HEK293 (cell line): ENCODE data around the gene TCERG1L.

Experiments used
- CTCF ChIA-PET: fragments of 350-600 bp; formaldehyde crosslinking; extraction: SDS; loops from one replicate; lab custom pipeline; 2021; ENCODE audit warnings: antibody characterized with exemption; lab: Yijun Ruan, JAX
- POLR2A ChIA-PET: fragments of 300-600 bp; formaldehyde crosslinking; extraction: SDS; loops from one replicate; lab custom pipeline; 2020; ENCODE audit warnings: antibody characterized with exemption, inconsistent platforms; lab: Yijun Ruan, JAX
- H3K27ac ChIP-seq: fragments of 200-500 bp; sonication (Bioruptor generic); 2 replicates; pipeline ENCODE4 v1.5.1; 2014; ENCODE audit warnings: low read depth, low read length, control low read depth, inconsistent platforms; ENCODE audit errors: extremely low read depth
- H3K36me3 ChIP-seq, 2 experiments: fragments of 200-500 bp in 1 of 2; sonication (Bioruptor generic) in 1 of 2; 1 replicate in 1 of 2; 2 replicates in 1 of 2; pipeline ENCODE4 v1.5.1; 2014 to 2017; ENCODE audit warnings: inconsistent platforms in 2 of 2, low read length in 2 of 2; ENCODE audit not compliant: control insufficient read depth in 2 of 2, insufficient read depth in 1 of 2
- H3K4me1 ChIP-seq: fragments of 200-500 bp; sonication (Bioruptor generic); 2 replicates; pipeline ENCODE4 v1.5.1; 2014; ENCODE audit warnings: mild to moderate bottlenecking, low read length, inconsistent platforms; ENCODE audit not compliant: control insufficient read depth, insufficient read depth
- H3K4me3 ChIP-seq: 2 replicates; pipeline ENCODE4 v1.5.1; 2011; ENCODE audit warnings: low read depth, mild to moderate bottlenecking, control low read depth, low read length, moderate library complexity
- H3K9me3 ChIP-seq: fragments of 200-500 bp; sonication (Bioruptor generic); 2 replicates; pipeline ENCODE4 v1.5.1; 2014; ENCODE audit warnings: low read depth, low read length, inconsistent platforms; ENCODE audit not compliant: control insufficient read depth, insufficient read depth
- OVOL3 ChIP-seq: fragments of 450-650 bp; formaldehyde crosslinking; IDR thresholded peaks from 2 replicates; pipeline ENCODE4 v1.5.1; 2016; ENCODE audit warnings: missing biosample characterization, missing genetic modification characterization
- SALL2 ChIP-seq: fragments of 450-650 bp; formaldehyde crosslinking; IDR thresholded peaks from 2 replicates; pipeline ENCODE4 v1.5.0; 2017; ENCODE audit warnings: missing biosample characterization, mild to moderate bottlenecking, missing genetic modification characterization, borderline replicate concordance
- SETDB1 ChIP-seq: IDR thresholded peaks from one replicate; pipeline ENCODE4 v1.6.1; 2017; ENCODE audit warnings: mild to moderate bottlenecking, low read length, moderate library complexity, mixed read lengths; ENCODE audit not compliant: insufficient read length
- YY1 ChIP-seq: fragments of 450-650 bp; formaldehyde crosslinking; IDR thresholded peaks from 2 replicates; pipeline ENCODE4 v1.5.1; 2018; ENCODE audit warnings: missing biosample characterization, missing genetic modification characterization
- ZFHX2 ChIP-seq: fragments of 450-650 bp; formaldehyde crosslinking; conservative IDR thresholded peaks from 2 replicates; pipeline ENCODE4 v1.5.1; 2016; ENCODE audit warnings: missing biosample characterization, missing genetic modification characterization
- ZNF221 ChIP-seq: fragments of 450-650 bp; formaldehyde crosslinking; IDR thresholded peaks from 2 replicates; pipeline ENCODE4 v1.5.1; 2017; ENCODE audit warnings: missing biosample characterization, missing genetic modification characterization, borderline replicate concordance
- ZNF670 ChIP-seq: fragments of 450-650 bp; formaldehyde crosslinking; IDR thresholded peaks from 2 replicates; pipeline ENCODE4 v1.5.1; 2016; ENCODE audit warnings: missing biosample characterization, missing genetic modification characterization, low read depth
- ZNF76 ChIP-seq: fragments of 450-650 bp; formaldehyde crosslinking; IDR thresholded peaks from 2 replicates; pipeline ENCODE4; 2016; ENCODE audit warnings: low read depth, missing biosample characterization, missing genetic modification characterization, borderline replicate concordance
- ZNF792 ChIP-seq: fragments of 450-650 bp; formaldehyde crosslinking; IDR thresholded peaks from 2 replicates; pipeline ENCODE4 v1.5.1; 2016; ENCODE audit warnings: missing biosample characterization, missing genetic modification characterization
- ZSCAN30 ChIP-seq: fragments of 450-650 bp; IDR thresholded peaks from 2 replicates; pipeline ENCODE4 v1.5.1; 2018; ENCODE audit warnings: missing biosample characterization, mild to moderate bottlenecking, missing genetic modification characterization, moderate library complexity
- TF ChIP-seq, protein P1 (sequence below): fragments of 450-650 bp; formaldehyde crosslinking; IDR thresholded peaks from 2 replicates; pipeline ENCODE4 v1.5.1; 2016; ENCODE audit warnings: missing biosample characterization, missing genetic modification characterization
- TF ChIP-seq, protein P2 (sequence below): fragments of 450-650 bp; formaldehyde crosslinking; IDR thresholded peaks from 2 replicates; pipeline ENCODE4 v1.5.1; 2016; ENCODE audit warnings: missing biosample characterization, missing genetic modification characterization
- TF ChIP-seq, protein P3 (sequence below): fragments of 450-650 bp; formaldehyde crosslinking; IDR thresholded peaks from 2 replicates; pipeline ENCODE4 v1.5.1; 2016; ENCODE audit warnings: missing biosample characterization, missing genetic modification characterization, low read depth
- TF ChIP-seq, protein P4 (sequence below): sonication (generic); formaldehyde crosslinking; IDR thresholded peaks from 2 replicates; pipeline ENCODE4 v1.8.1; 2022; ENCODE audit warnings: mild to moderate bottlenecking, moderate library complexity, missing genetic modification reagents
- TF ChIP-seq, protein P5 (sequence below): fragments of 450-650 bp; formaldehyde crosslinking; IDR thresholded peaks from 2 replicates; pipeline ENCODE4 v1.5.1; 2016; ENCODE audit warnings: missing biosample characterization, missing genetic modification characterization, borderline replicate concordance
- TF ChIP-seq, protein P6 (sequence below): fragments of 450-650 bp; IDR thresholded peaks from 2 replicates; pipeline ENCODE4 v1.5.1; 2018; ENCODE audit warnings: missing biosample characterization, missing genetic modification characterization

Gene TCERG1L

DNA sequence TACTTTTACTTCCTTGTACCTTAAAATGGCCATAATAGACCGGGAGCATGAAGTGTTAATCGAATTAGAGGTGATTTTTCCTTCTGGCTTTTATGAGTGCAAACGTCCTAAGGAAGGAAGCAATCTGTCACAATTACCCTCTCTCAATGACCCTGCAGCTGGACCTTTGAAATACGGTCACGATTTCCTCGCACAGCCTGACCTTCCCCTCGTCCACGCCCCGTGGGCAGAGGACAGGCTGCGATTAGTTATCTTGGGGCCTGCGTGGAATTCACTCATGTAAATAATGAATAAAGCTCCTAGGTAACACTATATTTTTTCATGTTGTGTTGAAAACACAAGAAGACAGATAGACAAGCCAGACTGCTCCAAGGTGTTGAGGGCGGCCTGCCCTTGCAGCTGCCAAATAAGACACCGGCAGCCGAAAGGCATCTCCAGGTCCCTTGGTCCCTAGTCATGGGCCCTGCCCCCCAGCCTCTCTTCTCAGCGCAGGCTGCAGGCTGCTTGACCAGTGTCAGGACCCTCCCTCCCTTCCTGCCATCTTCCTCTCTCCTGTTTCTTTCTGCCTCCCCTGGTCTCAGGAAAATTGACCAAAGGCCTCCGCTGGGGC lies 199.9 kb downstream of the TCERG1L start (continued):
- TF ChIP-seq, protein P1, sequence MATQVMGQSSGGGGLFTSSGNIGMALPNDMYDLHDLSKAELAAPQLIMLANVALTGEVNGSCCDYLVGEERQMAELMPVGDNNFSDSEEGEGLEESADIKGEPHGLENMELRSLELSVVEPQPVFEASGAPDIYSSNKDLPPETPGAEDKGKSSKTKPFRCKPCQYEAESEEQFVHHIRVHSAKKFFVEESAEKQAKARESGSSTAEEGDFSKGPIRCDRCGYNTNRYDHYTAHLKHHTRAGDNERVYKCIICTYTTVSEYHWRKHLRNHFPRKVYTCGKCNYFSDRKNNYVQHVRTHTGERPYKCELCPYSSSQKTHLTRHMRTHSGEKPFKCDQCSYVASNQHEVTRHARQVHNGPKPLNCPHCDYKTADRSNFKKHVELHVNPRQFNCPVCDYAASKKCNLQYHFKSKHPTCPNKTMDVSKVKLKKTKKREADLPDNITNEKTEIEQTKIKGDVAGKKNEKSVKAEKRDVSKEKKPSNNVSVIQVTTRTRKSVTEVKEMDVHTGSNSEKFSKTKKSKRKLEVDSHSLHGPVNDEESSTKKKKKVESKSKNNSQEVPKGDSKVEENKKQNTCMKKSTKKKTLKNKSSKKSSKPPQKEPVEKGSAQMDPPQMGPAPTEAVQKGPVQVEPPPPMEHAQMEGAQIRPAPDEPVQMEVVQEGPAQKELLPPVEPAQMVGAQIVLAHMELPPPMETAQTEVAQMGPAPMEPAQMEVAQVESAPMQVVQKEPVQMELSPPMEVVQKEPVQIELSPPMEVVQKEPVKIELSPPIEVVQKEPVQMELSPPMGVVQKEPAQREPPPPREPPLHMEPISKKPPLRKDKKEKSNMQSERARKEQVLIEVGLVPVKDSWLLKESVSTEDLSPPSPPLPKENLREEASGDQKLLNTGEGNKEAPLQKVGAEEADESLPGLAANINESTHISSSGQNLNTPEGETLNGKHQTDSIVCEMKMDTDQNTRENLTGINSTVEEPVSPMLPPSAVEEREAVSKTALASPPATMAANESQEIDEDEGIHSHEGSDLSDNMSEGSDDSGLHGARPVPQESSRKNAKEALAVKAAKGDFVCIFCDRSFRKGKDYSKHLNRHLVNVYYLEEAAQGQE (tag by site-specific recombination): no peak
- TF ChIP-seq ZNF76 (tag by site-specific recombination) (no peak), ZNF792 (tag by site-specific recombination) (no peak), ZNF221 (no peak)
- TF ChIP-seq, protein P2, sequence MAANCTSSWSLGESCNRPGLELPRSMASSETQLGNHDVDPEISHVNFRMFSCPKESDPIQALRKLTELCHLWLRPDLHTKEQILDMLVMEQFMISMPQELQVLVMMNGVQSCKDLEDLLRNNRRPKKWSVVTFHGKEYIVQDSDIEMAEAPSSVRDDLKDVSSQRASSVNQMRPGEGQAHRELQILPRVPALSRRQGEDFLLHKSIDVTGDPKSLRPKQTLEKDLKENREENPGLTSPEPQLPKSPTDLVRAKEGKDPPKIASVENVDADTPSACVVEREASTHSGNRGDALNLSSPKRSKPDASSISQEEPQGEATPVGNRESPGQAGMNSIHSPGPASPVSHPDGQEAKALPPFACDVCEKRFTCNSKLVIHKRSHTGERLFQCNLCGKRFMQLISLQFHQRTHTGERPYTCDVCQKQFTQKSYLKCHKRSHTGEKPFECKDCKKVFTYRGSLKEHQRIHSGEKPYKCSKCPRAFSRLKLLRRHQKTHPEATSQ: no peak

DNA sequence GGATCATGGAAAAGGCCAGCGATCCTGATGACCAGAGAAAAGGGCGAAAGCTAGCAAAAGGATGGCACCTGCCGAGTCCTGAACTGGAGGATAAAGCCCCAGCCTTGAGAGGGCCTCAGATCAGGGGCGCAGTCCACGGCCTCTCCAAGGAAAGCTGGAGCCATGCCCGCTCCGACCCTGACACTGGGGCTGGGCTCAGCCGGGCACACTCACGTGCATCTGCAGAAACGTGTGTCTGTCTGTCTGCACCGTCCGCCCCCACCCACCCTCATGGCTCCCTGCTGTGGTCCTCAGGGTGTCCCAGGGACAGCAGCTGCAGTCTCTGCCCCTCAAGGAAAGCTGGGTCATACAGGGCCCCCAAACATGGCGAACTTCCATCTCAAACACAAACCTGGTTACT lies 200.5 kb downstream of the TCERG1L start:
- POLR2A ChIA-PET: no interaction called here
- CTCF ChIA-PET: no interaction called here
- no peaks in the 10 kb centered on the region for H3K4me1 ChIP-seq
- H3K9me3 ChIP-seq: no peaks in the 10 kb centered on the region
- no peak overlapping the region for H3K27ac ChIP-seq
- no peaks in the 10 kb centered on the region for H3K36me3 ChIP-seq
- no peak overlapping the region for H3K4me3 ChIP-seq
- TF ChIP-seq SALL2 (tag by site-specific recombination) (no peak), ZNF670 (tag by site-specific recombination) (no peak), ZFHX2 (tag by site-specific recombination) (no peak)
- TF ChIP-seq, protein P3, sequence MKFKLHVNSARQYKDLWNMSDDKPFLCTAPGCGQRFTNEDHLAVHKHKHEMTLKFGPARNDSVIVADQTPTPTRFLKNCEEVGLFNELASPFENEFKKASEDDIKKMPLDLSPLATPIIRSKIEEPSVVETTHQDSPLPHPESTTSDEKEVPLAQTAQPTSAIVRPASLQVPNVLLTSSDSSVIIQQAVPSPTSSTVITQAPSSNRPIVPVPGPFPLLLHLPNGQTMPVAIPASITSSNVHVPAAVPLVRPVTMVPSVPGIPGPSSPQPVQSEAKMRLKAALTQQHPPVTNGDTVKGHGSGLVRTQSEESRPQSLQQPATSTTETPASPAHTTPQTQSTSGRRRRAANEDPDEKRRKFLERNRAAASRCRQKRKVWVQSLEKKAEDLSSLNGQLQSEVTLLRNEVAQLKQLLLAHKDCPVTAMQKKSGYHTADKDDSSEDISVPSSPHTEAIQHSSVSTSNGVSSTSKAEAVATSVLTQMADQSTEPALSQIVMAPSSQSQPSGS: no peak
- TF ChIP-seq, protein P2: no peak
- TF ChIP-seq, protein P4, sequence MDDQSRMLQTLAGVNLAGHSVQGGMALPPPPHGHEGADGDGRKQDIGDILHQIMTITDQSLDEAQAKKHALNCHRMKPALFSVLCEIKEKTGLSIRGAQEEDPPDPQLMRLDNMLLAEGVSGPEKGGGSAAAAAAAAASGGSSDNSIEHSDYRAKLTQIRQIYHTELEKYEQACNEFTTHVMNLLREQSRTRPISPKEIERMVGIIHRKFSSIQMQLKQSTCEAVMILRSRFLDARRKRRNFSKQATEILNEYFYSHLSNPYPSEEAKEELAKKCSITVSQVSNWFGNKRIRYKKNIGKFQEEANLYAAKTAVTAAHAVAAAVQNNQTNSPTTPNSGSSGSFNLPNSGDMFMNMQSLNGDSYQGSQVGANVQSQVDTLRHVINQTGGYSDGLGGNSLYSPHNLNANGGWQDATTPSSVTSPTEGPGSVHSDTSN (CRISPR knock-in tag): no peak

DNA sequence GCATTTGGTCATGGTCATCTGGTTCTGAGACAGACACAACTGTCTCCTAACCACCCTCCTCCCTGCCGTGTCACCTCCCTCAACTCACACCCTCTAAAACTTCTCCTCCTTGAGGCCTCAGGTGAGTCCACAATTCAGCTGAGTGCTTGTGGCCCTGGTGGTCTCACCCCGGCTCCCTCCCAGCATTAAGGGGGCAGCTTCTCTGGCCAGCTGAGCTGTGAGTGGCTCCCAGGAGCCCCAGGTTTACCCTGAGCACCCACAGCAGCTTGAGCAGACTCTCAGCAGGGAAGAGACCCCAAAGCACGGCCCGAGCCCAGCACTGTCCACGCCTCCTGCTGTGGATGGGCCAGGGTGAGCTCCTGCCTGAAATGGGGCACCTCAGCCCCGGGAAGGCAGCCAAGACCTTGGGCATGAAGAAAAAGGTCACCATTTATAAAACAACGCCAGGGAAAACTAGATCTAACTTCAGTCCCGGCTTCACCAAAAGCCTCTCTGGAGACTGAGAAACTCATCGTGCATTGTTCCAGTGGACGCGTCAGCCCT lies 201.2 kb downstream of the TCERG1L start:
- Histone ChIP-seq H3K9me3 (no peaks in the 10 kb centered on the region), H3K27ac (no peak overlapping the region), H3K36me3 (no peaks in the 10 kb centered on the region), H3K4me3 (no peak overlapping the region), H3K4me1 (no peaks in the 10 kb centered on the region)
- TF ChIP-seq, protein P5, sequence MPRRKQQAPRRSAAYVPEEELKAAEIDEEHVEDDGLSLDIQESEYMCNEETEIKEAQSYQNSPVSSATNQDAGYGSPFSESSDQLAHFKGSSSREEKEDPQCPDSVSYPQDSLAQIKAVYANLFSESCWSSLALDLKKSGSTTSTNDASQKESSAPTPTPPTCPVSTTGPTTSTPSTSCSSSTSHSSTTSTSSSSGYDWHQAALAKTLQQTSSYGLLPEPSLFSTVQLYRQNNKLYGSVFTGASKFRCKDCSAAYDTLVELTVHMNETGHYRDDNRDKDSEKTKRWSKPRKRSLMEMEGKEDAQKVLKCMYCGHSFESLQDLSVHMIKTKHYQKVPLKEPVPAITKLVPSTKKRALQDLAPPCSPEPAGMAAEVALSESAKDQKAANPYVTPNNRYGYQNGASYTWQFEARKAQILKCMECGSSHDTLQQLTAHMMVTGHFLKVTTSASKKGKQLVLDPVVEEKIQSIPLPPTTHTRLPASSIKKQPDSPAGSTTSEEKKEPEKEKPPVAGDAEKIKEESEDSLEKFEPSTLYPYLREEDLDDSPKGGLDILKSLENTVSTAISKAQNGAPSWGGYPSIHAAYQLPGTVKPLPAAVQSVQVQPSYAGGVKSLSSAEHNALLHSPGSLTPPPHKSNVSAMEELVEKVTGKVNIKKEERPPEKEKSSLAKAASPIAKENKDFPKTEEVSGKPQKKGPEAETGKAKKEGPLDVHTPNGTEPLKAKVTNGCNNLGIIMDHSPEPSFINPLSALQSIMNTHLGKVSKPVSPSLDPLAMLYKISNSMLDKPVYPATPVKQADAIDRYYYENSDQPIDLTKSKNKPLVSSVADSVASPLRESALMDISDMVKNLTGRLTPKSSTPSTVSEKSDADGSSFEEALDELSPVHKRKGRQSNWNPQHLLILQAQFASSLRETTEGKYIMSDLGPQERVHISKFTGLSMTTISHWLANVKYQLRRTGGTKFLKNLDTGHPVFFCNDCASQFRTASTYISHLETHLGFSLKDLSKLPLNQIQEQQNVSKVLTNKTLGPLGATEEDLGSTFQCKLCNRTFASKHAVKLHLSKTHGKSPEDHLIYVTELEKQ (tag by site-specific recombination): no peak
- TF ChIP-seq SETDB1: no peak
- no peak for TF ChIP-seq YY1 (tag by site-specific recombination)
- TF ChIP-seq, protein P6, sequence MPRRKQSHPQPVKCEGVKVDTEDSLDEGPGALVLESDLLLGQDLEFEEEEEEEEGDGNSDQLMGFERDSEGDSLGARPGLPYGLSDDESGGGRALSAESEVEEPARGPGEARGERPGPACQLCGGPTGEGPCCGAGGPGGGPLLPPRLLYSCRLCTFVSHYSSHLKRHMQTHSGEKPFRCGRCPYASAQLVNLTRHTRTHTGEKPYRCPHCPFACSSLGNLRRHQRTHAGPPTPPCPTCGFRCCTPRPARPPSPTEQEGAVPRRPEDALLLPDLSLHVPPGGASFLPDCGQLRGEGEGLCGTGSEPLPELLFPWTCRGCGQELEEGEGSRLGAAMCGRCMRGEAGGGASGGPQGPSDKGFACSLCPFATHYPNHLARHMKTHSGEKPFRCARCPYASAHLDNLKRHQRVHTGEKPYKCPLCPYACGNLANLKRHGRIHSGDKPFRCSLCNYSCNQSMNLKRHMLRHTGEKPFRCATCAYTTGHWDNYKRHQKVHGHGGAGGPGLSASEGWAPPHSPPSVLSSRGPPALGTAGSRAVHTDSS: no peak
- TF ChIP-seq ZSCAN30 (tag by site-specific recombination): no peak
- TF ChIP-seq OVOL3 (tag by site-specific recombination): no peak
- CTCF ChIA-PET: no interaction called here
- POLR2A ChIA-PET: no interaction called here
